ENCODE results near the gene CCNK.

Gene CCNK

DNA sequence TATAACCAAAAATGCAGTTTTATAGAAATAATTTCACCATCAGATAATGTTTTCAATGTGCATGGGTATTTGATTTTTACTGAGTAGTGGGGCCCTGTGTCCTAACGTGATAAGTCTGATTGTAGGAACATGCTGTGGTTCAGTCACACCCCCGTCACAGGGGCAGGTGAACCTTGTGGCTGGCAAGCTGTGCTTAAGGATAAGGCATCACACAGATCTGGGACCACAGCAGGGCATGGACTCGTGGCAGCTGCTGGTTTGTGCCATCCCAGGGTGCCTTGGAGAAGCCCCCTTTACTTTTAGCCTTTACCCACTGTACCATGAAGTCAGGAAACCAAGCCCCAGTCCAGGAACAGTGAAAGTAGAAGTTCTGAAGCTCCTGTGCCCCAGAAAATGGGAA lies 16.7 kb downstream of the CCNK start:
- Histone ChIP-seq H3K36me3 (ENCODE audit: insufficient read depth) (no peaks in the 10 kb centered on the region; the same call in 1 of the 2 replicates), H3K27me3 (ENCODE audit: insufficient read depth, low read depth) (no peaks in the 10 kb centered on the region), H3K79me2 (ENCODE audit: insufficient read depth, low read depth) (peaks cover 4% of the 10 kb centered on the region; the same call in 1 of the 2 replicates), H2AFZ (ENCODE audit: low read depth) (no peak overlapping the region), H3K4me1 (ENCODE audit: low read depth, poor library complexity, severe bottlenecking) (no peaks in the 10 kb centered on the region), H4K20me1 (ENCODE audit: insufficient read depth) (no peaks in the 10 kb centered on the region), H3K4me2 (no peak overlapping the region), H3K9ac (no peak overlapping the region), H3K4me3 (IDR thresholded peaks at IDR 0.05; ENCODE audit: insufficient read depth, low read depth, low read length) (no peak overlapping the region), H3K27ac (no peak overlapping the region)
- TF ChIP-seq, protein P1, sequence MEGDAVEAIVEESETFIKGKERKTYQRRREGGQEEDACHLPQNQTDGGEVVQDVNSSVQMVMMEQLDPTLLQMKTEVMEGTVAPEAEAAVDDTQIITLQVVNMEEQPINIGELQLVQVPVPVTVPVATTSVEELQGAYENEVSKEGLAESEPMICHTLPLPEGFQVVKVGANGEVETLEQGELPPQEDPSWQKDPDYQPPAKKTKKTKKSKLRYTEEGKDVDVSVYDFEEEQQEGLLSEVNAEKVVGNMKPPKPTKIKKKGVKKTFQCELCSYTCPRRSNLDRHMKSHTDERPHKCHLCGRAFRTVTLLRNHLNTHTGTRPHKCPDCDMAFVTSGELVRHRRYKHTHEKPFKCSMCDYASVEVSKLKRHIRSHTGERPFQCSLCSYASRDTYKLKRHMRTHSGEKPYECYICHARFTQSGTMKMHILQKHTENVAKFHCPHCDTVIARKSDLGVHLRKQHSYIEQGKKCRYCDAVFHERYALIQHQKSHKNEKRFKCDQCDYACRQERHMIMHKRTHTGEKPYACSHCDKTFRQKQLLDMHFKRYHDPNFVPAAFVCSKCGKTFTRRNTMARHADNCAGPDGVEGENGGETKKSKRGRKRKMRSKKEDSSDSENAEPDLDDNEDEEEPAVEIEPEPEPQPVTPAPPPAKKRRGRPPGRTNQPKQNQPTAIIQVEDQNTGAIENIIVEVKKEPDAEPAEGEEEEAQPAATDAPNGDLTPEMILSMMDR (conservative IDR thresholded peaks at IDR 0.05; ENCODE audit: low read depth, low read length) = no peak

DNA sequence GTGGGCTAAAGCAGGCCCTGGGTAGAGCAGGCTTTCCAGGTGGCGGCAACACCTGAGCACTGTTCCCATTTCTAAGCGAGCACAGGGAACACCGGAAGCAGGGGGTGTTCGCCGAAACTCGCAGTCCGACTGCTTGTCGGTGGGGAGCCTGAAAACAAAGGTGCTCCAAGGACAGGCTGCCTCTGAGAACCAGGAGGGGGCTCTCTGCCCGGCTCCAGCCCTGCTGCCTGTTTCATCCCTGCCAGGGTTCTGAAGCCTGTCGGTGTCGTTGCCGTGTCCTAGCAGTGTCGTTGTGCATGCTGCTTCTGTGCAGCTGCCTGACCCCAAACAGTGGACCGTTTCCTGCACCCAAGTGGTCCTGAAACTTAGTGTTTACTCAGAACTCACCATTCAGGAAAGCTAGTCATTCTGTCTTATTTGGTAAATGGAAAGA lies 21.8 kb downstream of the CCNK start:
- Histone ChIP-seq H3K4me3 (IDR thresholded peaks at IDR 0.05; ENCODE audit: insufficient read depth, low read depth, low read length) (no peak overlapping the region), H3K4me2 (no peak overlapping the region), H2AFZ (ENCODE audit: low read depth) (no peak overlapping the region), H3K79me2 (ENCODE audit: insufficient read depth, low read depth) (no peaks in the 10 kb centered on the region), H4K20me1 (ENCODE audit: insufficient read depth) (no peaks in the 10 kb centered on the region), H3K9ac (no peak overlapping the region), H3K36me3 (ENCODE audit: insufficient read depth) (no peaks in the 10 kb centered on the region; the same call in 1 of the 2 replicates), H3K27ac (no peak overlapping the region), H3K4me1 (ENCODE audit: low read depth, poor library complexity, severe bottlenecking) (no peaks in the 10 kb centered on the region), H3K27me3 (ENCODE audit: insufficient read depth, low read depth) (no peaks in the 10 kb centered on the region)
- TF ChIP-seq, protein P1 (conservative IDR thresholded peaks at IDR 0.05; ENCODE audit: low read depth, low read length) = no peak

DNA sequence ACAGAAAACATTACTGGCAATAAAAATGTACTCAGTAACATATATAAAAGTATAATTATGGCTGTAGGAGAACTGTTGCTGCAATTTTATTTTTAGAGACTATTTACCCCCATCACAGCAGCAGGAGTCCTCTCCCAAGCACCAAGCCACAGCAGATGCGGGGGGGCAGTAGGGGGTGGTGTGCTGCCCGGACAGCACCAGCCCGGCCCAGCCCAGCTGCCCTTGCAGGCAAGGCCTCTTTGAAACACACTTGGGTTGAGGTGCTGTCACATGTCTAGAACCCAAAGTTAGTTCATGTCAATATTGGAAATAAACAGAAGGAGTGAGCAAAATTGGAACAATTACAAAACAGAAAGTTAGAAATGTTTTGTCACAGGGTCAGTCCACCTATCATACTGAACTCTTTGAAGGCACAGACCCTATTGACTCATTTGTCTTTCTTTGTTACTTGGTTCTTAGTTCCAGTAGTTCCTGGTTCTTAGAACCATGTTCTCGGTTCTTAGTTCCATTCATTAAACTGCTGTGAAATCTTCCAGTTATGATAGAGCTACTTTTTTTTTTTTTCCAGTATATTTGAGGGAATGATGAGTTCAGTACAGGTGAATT lies 22.7 kb downstream of the CCNK start:
- Histone ChIP-seq H3K79me2 (ENCODE audit: insufficient read depth, low read depth) (no peaks in the 10 kb centered on the region), H3K36me3 (ENCODE audit: insufficient read depth) (no peaks in the 10 kb centered on the region; the same call in 1 of the 2 replicates), H3K27ac (no peak overlapping the region), H4K20me1 (ENCODE audit: insufficient read depth) (no peaks in the 10 kb centered on the region), H2AFZ (ENCODE audit: low read depth) (no peak overlapping the region), H3K27me3 (ENCODE audit: insufficient read depth, low read depth) (no peaks in the 10 kb centered on the region), H3K4me3 (IDR thresholded peaks at IDR 0.05; ENCODE audit: insufficient read depth, low read depth, low read length) (no peak overlapping the region), H3K9ac (no peak overlapping the region), H3K4me1 (ENCODE audit: low read depth, poor library complexity, severe bottlenecking) (peaks cover 7% of the 10 kb centered on the region), H3K4me2 (no peak overlapping the region)
- TF ChIP-seq, protein P1 (conservative IDR thresholded peaks at IDR 0.05; ENCODE audit: low read depth, low read length) = no peak

DNA sequence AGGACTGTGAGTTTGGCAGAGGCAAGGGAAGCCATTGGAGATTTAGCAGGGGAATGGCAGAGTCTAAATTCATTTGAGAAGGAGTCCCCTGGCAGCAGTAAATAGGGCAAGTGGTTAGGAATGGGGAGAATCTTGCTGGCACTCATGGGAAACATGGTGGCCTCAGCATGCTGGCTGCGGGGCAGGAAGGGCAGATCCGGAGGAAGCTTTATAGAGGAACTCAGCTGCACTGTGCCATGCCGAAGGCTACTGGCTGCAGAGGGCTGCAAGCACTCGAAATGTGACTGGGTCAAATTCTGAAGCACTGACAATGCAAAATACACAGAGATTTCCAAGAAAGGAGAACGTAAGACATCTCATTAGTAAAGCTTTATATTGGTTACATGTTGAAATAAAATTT lies 23.9 kb downstream of the CCNK start:
- H3K4me3 ChIP-seq (IDR thresholded peaks at IDR 0.05; ENCODE audit: insufficient read depth, low read depth, low read length) = no peak overlapping the region
- no peaks in the 10 kb centered on the region for H3K27me3 ChIP-seq (ENCODE audit: insufficient read depth, low read depth)
- H3K9ac ChIP-seq = no peak overlapping the region
- H4K20me1 ChIP-seq (ENCODE audit: insufficient read depth) = no peaks in the 10 kb centered on the region
- H3K79me2 ChIP-seq (ENCODE audit: insufficient read depth, low read depth) = no peaks in the 10 kb centered on the region
- no peak overlapping the region for H2AFZ ChIP-seq (ENCODE audit: low read depth)
- TF ChIP-seq, protein P1 (conservative IDR thresholded peaks at IDR 0.05; ENCODE audit: low read depth, low read length) = no peak
- no peaks in the 10 kb centered on the region; the same call in 1 of the 2 replicates for H3K36me3 ChIP-seq (ENCODE audit: insufficient read depth)
- H3K27ac ChIP-seq = no peak overlapping the region
- no peak overlapping the region for H3K4me2 ChIP-seq
- H3K4me1 ChIP-seq (ENCODE audit: low read depth, poor library complexity, severe bottlenecking) = peaks cover 7% of the 10 kb centered on the region
